ENCODE measurements around the gene RNF180.
"Not testable (repeated sequence)": the region's sequence is repeated elsewhere in the genome, so short reads cannot be mapped to it uniquely, and the experiment has no call there.

The RNF180 gene

GRCh38 chr5:64273276-64273675, 107.6 kb downstream of the RNF180 start:
- no peak for TF ChIP-seq CTCF (IDR thresholded peaks at IDR 0.05; ENCODE audit: low read depth, low read length)
- DNase-seq (ENCODE audit: extremely low read depth, low read depth): no peak

GRCh38 chr5:64285188-64286130, 119.8 kb downstream of the RNF180 start:
- no peak for TF ChIP-seq CTCF (IDR thresholded peaks at IDR 0.05; ENCODE audit: low read depth, low read length)

GRCh38 chr5:64286381-64286780, 120.7 kb downstream of the RNF180 start:
- TF ChIP-seq CTCF (IDR thresholded peaks at IDR 0.05; ENCODE audit: low read depth, low read length): no peak
- no peak for DNase-seq (ENCODE audit: extremely low read depth, low read depth)

More at GRCh38 chr5:64285188-64286130, 119.8 kb downstream of the RNF180 start:
- DNase-seq (ENCODE audit: extremely low read depth, low read depth): no peak

GRCh38 chr5:64288496-64288895, 122.9 kb downstream of the RNF180 start:
- not testable (repeated sequence) for DNase-seq (ENCODE audit: extremely low read depth, low read depth)

- no peak for DNase-seq (ENCODE audit: extremely low read depth, low read depth)
These were observed 127.1 kb downstream of the RNF180 start for GRCh38 chr5:64292611-64293215.

GRCh38 chr5:64295101-64295500, 129.5 kb downstream of the RNF180 start:
- DNase-seq (ENCODE audit: extremely low read depth, low read depth): no peak
- no peak for TF ChIP-seq CTCF (IDR thresholded peaks at IDR 0.05; ENCODE audit: low read depth, low read length)

More at GRCh38 chr5:64292611-64293215, 127.1 kb downstream of the RNF180 start:
- TF ChIP-seq CTCF (IDR thresholded peaks at IDR 0.05; ENCODE audit: low read depth, low read length): no peak

- DNase-seq (ENCODE audit: extremely low read depth, low read depth): no peak
- TF ChIP-seq CTCF (IDR thresholded peaks at IDR 0.05; ENCODE audit: low read depth, low read length): no peak
These were observed 132.9 kb downstream of the RNF180 start for GRCh38 chr5:64298586-64298985.
